GM21447 (cell line): ENCODE results near the gene CFAP58.

Experiments
- ATAC-seq: cut with Tn5 transposase; IDR thresholded peaks from one replicate; pipeline ENCODE4 v1.9.1; 2021; ENCODE audit not compliant: unreplicated experiment

The CFAP58 gene

GRCh38 chr10:104359811-104360210 lies 6.2 kb downstream of the CFAP58 start:
- ATAC-seq: no peak

GRCh38 chr10:104367904-104368303 lies 14.3 kb downstream of the CFAP58 start:
- no peak for ATAC-seq

- ATAC-seq: no peak
Measured at GRCh38 chr10:104368381-104368780, 14.7 kb downstream of the CFAP58 start.

GRCh38 chr10:104371753-104372152 lies 18.1 kb downstream of the CFAP58 start:
- ATAC-seq: no peak

GRCh38 chr10:104374591-104374990 lies 21.0 kb downstream of the CFAP58 start:
- no peak for ATAC-seq

- ATAC-seq: no peak
Measured at GRCh38 chr10:104376784-104377300, 23.2 kb downstream of the CFAP58 start.

- ATAC-seq: no peak
Measured at GRCh38 chr10:104380336-104380735, 26.7 kb downstream of the CFAP58 start.

- ATAC-seq: no peak
Measured at GRCh38 chr10:104387130-104387888, 33.7 kb downstream of the CFAP58 start.

GRCh38 chr10:104388830-104389229 lies 35.2 kb downstream of the CFAP58 start:
- ATAC-seq: no peak

GRCh38 chr10:104391150-104391968 lies 37.7 kb downstream of the CFAP58 start:
- no peak for ATAC-seq

- ATAC-seq: no peak
Measured at GRCh38 chr10:104391969-104392296, 38.3 kb downstream of the CFAP58 start.

GRCh38 chr10:104393387-104393786 lies 39.8 kb downstream of the CFAP58 start:
- ATAC-seq: no peak

GRCh38 chr10:104396581-104396980 lies 42.9 kb downstream of the CFAP58 start:
- no peak for ATAC-seq

- no peak for ATAC-seq
Measured at GRCh38 chr10:104403636-104404035, 50.0 kb downstream of the CFAP58 start.

GRCh38 chr10:104406715-104407650 lies 53.4 kb downstream of the CFAP58 start:
- no peak for ATAC-seq

- no peak for ATAC-seq
Measured at GRCh38 chr10:104413528-104413927, 59.9 kb downstream of the CFAP58 start.

- no peak for ATAC-seq
Measured at GRCh38 chr10:104415526-104416165, 62.0 kb downstream of the CFAP58 start.

GRCh38 chr10:104416851-104417250 lies 63.2 kb downstream of the CFAP58 start:
- ATAC-seq: no peak

GRCh38 chr10:104417637-104418292 lies 64.1 kb downstream of the CFAP58 start:
- ATAC-seq: no peak

- ATAC-seq: peak; percentile 91
Measured at GRCh38 chr10:104424719-104425118, 71.1 kb downstream of the CFAP58 start.
